Cardiac fibroblast (primary cell): ENCODE measurements around the gene MED20.

Experiments
- DNase-seq, 2 donors: peaks; one replicate each; pipeline versions ENCODE4 v3.0.0 to v3.0.0-alpha.2; 2010; ENCODE audit warnings: low read depth in 2 of 2
- H3K4me3 ChIP-seq, 2 donors: replicated peaks in 1 of 2; 1 replicate in 1 of 2; 2 replicates in 1 of 2; pipeline ENCODE4 v1.5.1; 2011; ENCODE audit warnings: low read depth in 2 of 2, low read length in 2 of 2, mild to moderate bottlenecking in 2 of 2, moderate library complexity in 1 of 2
- TF ChIP-seq, protein P1 (sequence below): IDR thresholded peaks from one replicate; pipeline ENCODE4 v1.5.1; 2011; ENCODE audit warnings: low read depth, mild to moderate bottlenecking, low read length, inconsistent platforms

Gene MED20

DNA sequence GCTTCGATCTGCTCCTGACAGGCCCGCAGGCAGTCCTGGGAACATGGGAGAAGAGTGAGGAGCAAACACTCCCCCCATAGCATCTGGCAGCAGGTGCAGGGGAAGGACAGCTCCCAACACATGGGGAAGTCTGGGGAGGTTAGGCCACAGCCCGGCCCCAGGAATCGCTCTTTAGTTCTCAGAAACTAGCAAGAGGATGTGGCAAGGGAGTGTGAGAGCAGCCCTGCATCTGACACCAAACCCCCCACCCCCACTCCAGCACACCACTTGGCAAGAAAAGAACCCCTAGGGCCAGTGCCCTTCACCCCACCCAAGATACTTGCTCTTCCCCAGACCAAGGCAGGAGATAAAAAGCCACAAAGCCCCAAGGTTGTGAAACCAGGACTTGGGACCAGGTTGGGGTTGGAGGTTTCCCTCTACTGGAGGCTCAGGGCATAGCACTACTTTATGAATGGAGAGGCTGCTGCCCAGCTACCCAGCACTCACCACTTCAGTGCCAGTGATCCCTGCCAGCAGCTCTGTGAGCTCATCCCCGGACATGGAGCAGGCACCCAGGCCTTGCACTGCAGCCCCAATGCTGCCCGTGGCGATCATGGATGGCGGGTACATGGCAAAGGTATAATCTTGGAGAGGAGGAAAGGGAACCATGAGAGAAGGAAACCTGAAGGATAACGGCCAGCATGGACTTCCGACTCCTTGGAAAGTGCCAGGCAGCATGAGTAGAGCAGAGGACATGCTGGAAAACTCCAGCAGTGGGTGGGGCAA, 15.3 kb upstream of the MED20 start:
- TF ChIP-seq, protein P1, sequence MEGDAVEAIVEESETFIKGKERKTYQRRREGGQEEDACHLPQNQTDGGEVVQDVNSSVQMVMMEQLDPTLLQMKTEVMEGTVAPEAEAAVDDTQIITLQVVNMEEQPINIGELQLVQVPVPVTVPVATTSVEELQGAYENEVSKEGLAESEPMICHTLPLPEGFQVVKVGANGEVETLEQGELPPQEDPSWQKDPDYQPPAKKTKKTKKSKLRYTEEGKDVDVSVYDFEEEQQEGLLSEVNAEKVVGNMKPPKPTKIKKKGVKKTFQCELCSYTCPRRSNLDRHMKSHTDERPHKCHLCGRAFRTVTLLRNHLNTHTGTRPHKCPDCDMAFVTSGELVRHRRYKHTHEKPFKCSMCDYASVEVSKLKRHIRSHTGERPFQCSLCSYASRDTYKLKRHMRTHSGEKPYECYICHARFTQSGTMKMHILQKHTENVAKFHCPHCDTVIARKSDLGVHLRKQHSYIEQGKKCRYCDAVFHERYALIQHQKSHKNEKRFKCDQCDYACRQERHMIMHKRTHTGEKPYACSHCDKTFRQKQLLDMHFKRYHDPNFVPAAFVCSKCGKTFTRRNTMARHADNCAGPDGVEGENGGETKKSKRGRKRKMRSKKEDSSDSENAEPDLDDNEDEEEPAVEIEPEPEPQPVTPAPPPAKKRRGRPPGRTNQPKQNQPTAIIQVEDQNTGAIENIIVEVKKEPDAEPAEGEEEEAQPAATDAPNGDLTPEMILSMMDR, result peak; percentile 94
- H3K4me3 ChIP-seq, result no peak overlapping the region
- DNase-seq, result peak; percentile 91 to 97

DNA sequence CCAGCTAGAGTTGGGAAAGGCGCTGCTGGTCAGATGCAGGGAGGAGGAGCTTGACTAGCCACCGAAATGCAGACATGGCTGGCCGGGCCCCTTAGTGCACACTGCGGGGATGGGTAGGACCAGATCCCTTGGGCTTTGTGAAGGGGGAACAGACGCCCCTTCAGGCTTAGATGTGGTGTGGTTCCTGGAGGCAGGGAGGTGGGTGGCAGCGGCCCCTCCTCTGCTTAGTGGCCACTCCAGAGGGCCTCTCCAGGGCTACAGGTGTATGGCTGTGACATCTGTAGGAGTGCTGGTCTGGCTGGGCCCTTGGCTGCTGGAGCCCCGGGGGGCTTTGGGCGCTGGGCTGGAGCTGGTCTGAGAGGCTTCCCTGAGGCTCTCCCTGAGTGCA, 14.7 kb upstream of the MED20 start:
- TF ChIP-seq, protein P1, result no peak
- no peak overlapping the region for H3K4me3 ChIP-seq
- no peak for DNase-seq

DNA sequence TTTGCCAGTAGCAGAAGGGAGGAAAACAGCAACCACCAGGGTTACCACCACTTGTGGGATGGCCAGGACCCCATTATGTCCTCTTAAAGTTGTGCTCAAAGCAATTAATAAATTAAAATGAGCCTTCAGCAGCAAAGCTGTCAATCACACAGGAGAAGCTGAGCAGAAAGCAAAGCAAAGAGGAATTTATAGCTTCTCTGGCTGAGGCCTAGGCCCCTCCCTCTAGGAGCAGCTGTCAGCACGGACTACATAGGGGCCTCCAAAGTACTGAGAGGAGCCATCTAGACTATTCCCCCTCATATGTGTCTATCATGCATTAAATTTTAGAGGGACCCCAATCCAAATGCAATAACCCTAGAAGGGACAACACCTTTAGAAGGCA, 14.2 kb upstream of the MED20 start:
- TF ChIP-seq, protein P1, result no peak
- no peak for DNase-seq
- H3K4me3 ChIP-seq, result no peak overlapping the region

DNA sequence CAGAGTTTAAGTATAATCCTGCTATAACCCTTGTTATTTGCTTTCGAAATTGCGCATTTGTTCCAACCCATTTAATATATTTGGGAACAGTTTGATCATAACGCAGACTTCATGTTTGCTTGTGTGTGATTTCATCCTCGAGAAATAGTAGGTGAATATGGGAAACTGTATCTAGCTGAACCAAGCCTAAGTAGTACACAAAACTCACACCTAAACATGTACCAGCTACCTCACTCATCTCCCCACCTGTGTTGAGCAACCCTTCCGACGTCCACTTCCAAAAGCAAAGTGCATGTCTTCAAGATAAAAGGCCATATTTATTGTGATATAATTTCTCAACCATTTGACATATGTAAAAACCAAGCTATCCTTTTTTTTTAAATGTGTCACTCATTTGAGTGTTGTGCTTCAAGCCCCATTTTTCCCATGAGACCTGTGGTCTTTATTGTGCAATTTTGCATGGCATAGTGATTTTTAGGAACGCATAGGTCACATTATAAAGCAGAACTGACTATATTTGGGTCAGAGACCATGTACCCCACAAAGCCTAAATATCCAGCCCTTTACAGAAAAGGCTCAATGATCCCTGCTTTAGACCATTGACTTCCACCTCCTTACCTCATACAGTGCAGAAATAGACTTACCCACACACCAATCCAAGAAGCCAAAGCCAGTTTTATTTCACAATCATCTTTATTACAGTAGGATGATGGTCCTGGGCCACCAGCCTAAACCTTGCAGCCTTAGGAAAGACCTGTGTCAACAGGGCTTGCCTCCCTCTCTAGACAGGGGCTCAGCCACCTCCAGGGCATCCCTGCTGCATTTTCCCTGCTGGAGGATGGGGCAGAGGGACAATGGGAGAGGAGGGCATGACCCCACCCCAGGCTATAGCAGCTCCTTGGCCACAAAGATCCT, 13.6 kb upstream of the MED20 start:
- TF ChIP-seq, protein P1, result no peak
- peak in 1 of 2 donors; percentile 14 for DNase-seq
- H3K4me3 ChIP-seq, result no peak overlapping the region

DNA sequence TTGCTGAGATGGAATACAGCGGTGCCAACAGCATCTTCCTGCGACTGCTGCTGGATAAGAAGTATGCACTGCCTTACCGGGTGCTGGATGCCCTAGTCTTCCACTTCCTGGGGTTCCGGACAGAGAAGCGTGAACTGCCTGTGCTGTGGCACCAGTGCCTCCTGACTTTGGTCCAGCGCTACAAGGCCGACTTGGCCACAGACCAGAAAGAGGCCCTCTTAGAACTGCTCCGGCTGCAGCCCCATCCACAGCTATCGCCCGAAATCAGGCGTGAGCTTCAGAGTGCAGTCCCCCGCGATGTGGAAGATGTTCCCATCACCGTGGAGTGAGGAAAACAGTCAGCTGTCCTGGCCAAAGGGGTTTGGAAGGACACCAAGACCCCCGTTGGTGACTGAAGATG, 11.4 kb upstream of the MED20 start:
- TF ChIP-seq, protein P1, result no peak
- no peak for DNase-seq
- no peak overlapping the region for H3K4me3 ChIP-seq

DNA sequence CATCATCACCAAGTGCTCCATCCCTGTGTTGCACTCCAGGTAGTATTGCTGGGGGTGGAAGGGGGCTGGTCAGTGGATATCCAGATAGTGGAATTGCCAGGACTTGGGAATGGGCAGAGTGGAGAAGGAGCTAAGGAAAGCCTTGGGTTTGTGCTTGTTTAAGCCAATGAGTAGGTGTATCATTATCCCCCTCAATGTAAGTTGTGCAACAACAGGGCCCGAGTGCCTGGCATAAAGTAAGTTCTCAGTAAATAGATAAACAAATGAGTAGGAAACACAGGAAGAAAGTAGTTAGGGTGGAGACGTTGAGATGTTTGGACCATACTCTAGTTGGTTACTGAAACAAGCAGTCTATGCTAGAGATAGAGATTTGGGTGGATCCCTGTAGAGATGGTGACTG, 10.9 kb upstream of the MED20 start:
- H3K4me3 ChIP-seq, result no peak overlapping the region
- DNase-seq, result no peak
- TF ChIP-seq, protein P1, result no peak
